Measurements from ENCODE around the gene CYTH2. TPM values are rescaled to one million over a fixed set of nuclear protein-coding genes. Genes with fewer than 3 reads are reported as not detected.

The CYTH2 gene
- total RNA-seq, 1 experiment from 2014 or later = 72.6 TPM

Other genes starting within 250 kb of the CYTH2 start
- 23.0 to 31.1 TPM (median 29.8 TPM) in 3 replicates for gene CARD8, start 213.5 kb upstream of the CYTH2 start, total RNA-seq (2021)
- 9.8 to 12.7 TPM (median 9.8 TPM) in 3 replicates for gene ZNF114, start 199.3 kb upstream of the CYTH2 start, total RNA-seq (2021)
- gene EMP3, start 143.8 kb upstream of the CYTH2 start, total RNA-seq (2021) = 8.9 to 11.1 TPM (median 10.4 TPM) in 3 replicates
- 20.2 to 29.6 TPM (median 27.0 TPM) in 3 replicates for gene TMEM143, start 105.4 kb upstream of the CYTH2 start, total RNA-seq (2021)
- gene SYNGR4, start 105.0 kb upstream of the CYTH2 start, total RNA-seq (2021) = not detected in 3 replicates
- 207 to 226 TPM (median 223 TPM) in 3 replicates for gene KDELR1, start 77.8 kb upstream of the CYTH2 start, total RNA-seq (2021)
- gene GRIN2D, start 75.7 kb upstream of the CYTH2 start, total RNA-seq (2021) = 23.0 to 27.8 TPM (median 25.3 TPM) in 3 replicates
- gene GRWD1, start 23.4 kb upstream of the CYTH2 start, total RNA-seq (2021) = 59.8 to 67.2 TPM (median 61.6 TPM) in 3 replicates
- 1.1 to 1.4 TPM (median 1.1 TPM) in 3 replicates for gene KCNJ14, start 13.8 kb upstream of the CYTH2 start, total RNA-seq (2021)
- gene LMTK3, start 42.5 kb downstream of the CYTH2 start, total RNA-seq (2021) = 15.9 to 19.4 TPM (median 19.1 TPM) in 3 replicates
- gene SULT2B1, start 82.8 kb downstream of the CYTH2 start, total RNA-seq (2021) = 0.96 to 2.1 TPM (median 1.3 TPM) in 3 replicates
- gene SPACA4, start 137.4 kb downstream of the CYTH2 start, total RNA-seq (2021) = not detected in 3 replicates
- gene FAM83E, start 145.7 kb downstream of the CYTH2 start, total RNA-seq (2021) = 6.6 to 8.8 TPM (median 6.8 TPM) in 3 replicates
- gene RPL18, start 149.8 kb downstream of the CYTH2 start, total RNA-seq (2021) = 1,712 to 1,987 TPM (median 1,909 TPM) in 3 replicates
- 46.7 to 64.6 TPM (median 48.4 TPM) in 3 replicates for gene SPHK2, start 150.1 kb downstream of the CYTH2 start, total RNA-seq (2021)
- gene DBP, start 168.0 kb downstream of the CYTH2 start, total RNA-seq (2021) = 10.5 to 12.0 TPM (median 11.4 TPM) in 3 replicates
- gene CA11, start 176.8 kb downstream of the CYTH2 start, total RNA-seq (2021) = 41.4 to 53.7 TPM (median 47.5 TPM) in 3 replicates
- gene NTN5, start 203.6 kb downstream of the CYTH2 start, total RNA-seq (2021) = 0.28 to 0.39 TPM (median 0.37 TPM) in 3 replicates
- gene FUT2, start 226.6 kb downstream of the CYTH2 start, total RNA-seq (2021) = 5.9 to 6.8 TPM (median 6.5 TPM) in 3 replicates

Data from WTC11 (cell line).